ENCODE measurements around the gene NKX2-3. TPM values are rescaled to one million over a fixed set of nuclear protein-coding genes. Genes with fewer than 3 reads are reported as not detected.

Gene NKX2-3
- total and polyA plus RNA-seq, 10 donors, result 10.8 to 69.1 (median 31.1) TPM

GRCh38 chr10:99530108-99531025 is 2.4 kb upstream of the NKX2-3 start:
- Histone ChIP-seq H3K27ac (peak overlapping the region; percentile 77 to 95 (median 86)), H3K4me3 (peak overlapping the region; percentile 18 to 77 (median 58)), H3K9me3 (no peaks in the 10 kb centered on the region), H3K36me3 (peaks cover 0 to 5% (median 0%) of the 10 kb centered on the region in 6 donors), H3K4me1 (peaks cover 4 to 100% (median 62%) of the 10 kb centered on the region in 6 donors), H3K27me3 (replicated peaks in 1 of 7) (peaks cover 4 to 100% (median 79%) of the 10 kb centered on the region in 7 donors)
- 4 to 7% (median 5%) methylated on average over 44 to 46 of the region's 46 CpGs for WGBS, 5 donors
- intact Hi-C loops (cut with DNase I; ENCODE audit: low total_unique reads), result loop anchor here (10.0 kb wide), 1 partner anchor 96 kb away; the partner anchor contains the start of gene GOT1
- peak in 2 of 11 experiments; percentile 6 to 10 for TF ChIP-seq CTCF (IDR thresholded peaks at IDR 0.05 in 8 of 11, conservative IDR thresholded peaks at IDR 0.05 in 3 of 11)
- TF ChIP-seq POLR2A (IDR thresholded peaks at IDR 0.05), result no peak
- peak in 2 of 3 donors; percentile 7 to 63 for TF ChIP-seq POLR2AphosphoS5 (IDR thresholded peaks at IDR 0.05)
- DNase-seq, result peak; percentile 85

GRCh38 chr10:99531026-99531695 is 1.6 kb upstream of the NKX2-3 start:
- Histone ChIP-seq H3K4me1 (peaks cover 8 to 100% (median 66%) of the 10 kb centered on the region in 6 donors), H3K4me3 (peak overlapping the region; percentile 18 to 77 (median 58)), H3K9me3 (no peaks in the 10 kb centered on the region), H3K27ac (peak overlapping the region; percentile 77 to 95 (median 86)), H3K27me3 (replicated peaks in 1 of 7) (peaks cover 4 to 100% (median 86%) of the 10 kb centered on the region in 7 donors), H3K36me3 (peaks cover 0 to 11% (median 0%) of the 10 kb centered on the region in 6 donors)
- WGBS, 5 donors, result 6 to 11% (median 9%) methylated on average over 37 to 40 of the region's 40 CpGs
- TF ChIP-seq POLR2AphosphoS5 (IDR thresholded peaks at IDR 0.05), result peak in 2 of 3 donors; percentile 67 to 74
- no peak for TF ChIP-seq CTCF (IDR thresholded peaks at IDR 0.05 in 8 of 11, conservative IDR thresholded peaks at IDR 0.05 in 3 of 11)
- no peak for DNase-seq
- intact Hi-C loops (cut with DNase I; ENCODE audit: low total_unique reads), result loop anchor here (10.0 kb wide), 1 partner anchor 96 kb away; the partner anchor contains the start of gene GOT1

DNA sequence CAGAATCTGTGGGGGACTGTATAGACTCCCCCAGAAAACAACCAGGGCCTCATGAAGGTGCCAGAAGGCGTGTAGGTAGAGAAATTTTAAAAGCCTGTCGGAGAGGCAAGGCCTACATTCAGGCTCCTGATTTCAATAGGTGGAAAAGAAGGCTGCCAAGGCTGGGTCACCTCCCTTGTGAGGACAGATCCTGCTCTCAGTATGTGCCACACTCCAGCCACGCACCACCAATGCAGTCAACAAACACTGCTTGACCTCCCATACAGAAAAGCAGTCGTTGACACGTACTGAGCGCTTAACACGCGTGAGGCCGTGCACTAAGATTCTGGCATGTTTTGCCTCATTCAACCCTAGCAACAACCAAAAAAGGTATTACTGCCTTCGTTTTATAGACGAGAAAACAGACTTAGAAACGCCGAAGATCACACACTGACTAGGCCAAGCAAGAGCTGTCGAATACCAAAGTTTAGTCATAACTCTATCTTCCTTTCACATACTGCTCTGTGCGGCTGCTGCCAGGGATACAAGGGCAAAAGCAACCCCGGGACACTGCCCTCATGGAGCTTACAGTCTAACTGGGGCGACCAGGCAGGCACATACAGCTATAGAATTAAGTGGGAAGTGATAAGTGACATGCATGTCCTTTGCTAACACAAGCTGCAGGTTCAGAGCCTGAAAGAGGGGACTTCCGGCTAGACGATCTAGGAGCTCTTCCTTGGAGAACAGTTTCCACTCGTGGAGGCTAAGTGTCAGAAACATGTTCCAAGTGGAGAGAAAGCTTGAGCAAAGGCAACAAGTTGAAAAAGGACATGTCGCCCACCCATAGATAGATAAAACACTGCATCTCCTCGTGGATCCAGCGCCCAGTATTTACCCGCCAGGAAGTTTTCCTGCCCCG is 797 bp upstream of the NKX2-3 start:
- TF ChIP-seq POLR2AphosphoS5 (IDR thresholded peaks at IDR 0.05) (peak in 2 of 3 donors; percentile 55 to 67), CTCF (IDR thresholded peaks at IDR 0.05 in 8 of 11, conservative IDR thresholded peaks at IDR 0.05 in 3 of 11) (no peak), POLR2A (IDR thresholded peaks at IDR 0.05) (peak in 1 of 3 donors; percentile 48)
- DNase-seq, result no peak
- H3K9me3 ChIP-seq, result no peaks in the 10 kb centered on the region
- H3K27me3 ChIP-seq (replicated peaks in 1 of 7), result peaks cover 4 to 100% (median 94%) of the 10 kb centered on the region in 7 donors
- intact Hi-C loops (cut with DNase I; ENCODE audit: low total_unique reads), result loop anchor here (10.0 kb wide), 1 partner anchor 97 kb away; the partner anchor contains the start of gene GOT1
- peaks cover 13 to 100% (median 69%) of the 10 kb centered on the region in 6 donors for H3K4me1 ChIP-seq
- peak overlapping the region; percentile 18 to 77 (median 58) for H3K4me3 ChIP-seq
- WGBS, 5 donors, result 22 to 38% (median 31%) methylated on average over 25 of the region's 25 CpGs
- peaks cover 0 to 17% (median 0%) of the 10 kb centered on the region in 6 donors for H3K36me3 ChIP-seq
- H3K27ac ChIP-seq, result peak overlapping the region; percentile 77 to 95 (median 86)
